Esophagus muscularis mucosa (tissue), 4 donors: ENCODE results near the gene VSIG4. TPM values are rescaled to one million over a fixed set of nuclear protein-coding genes. Genes with fewer than 3 reads are reported as not detected.

Experiments
- DNase-seq: peaks from one replicate; pipeline ENCODE4 v3.0.0-alpha.2; 2017; ENCODE audit errors: extremely low spot score
- H3K27ac ChIP-seq, 4 donors: fragments of 200-600 bp; sonication (generic); replicated peaks in 1 of 4; 1 replicate in 3 of 4; 2 replicates in 1 of 4; pipeline ENCODE4 v1.5.1; 2016 to 2019; ENCODE audit warnings: mild to moderate bottlenecking in 1 of 4
- H3K27me3 ChIP-seq, 4 donors: fragments of 200-600 bp; sonication (generic); one replicate each; pipeline versions ENCODE4 v1.5.1 to v1.6.0; 2016 to 2019
- H3K36me3 ChIP-seq, 4 donors: fragments of 200-600 bp; sonication (generic); one replicate each; pipeline ENCODE4 v1.5.1; 2016 to 2019
- H3K4me1 ChIP-seq, 4 donors: fragments of 200-600 bp; sonication (generic); one replicate each; pipeline ENCODE4 v1.5.1; 2016 to 2019
- H3K4me3 ChIP-seq, 4 donors: fragments of 200-600 bp; sonication (generic); 1 replicate in 2 of 4; 2 replicates in 2 of 4; pipeline ENCODE4 v1.5.1; 2016 to 2019; ENCODE audit warnings: mild to moderate bottlenecking in 4 of 4, moderate library complexity in 1 of 4
- H3K9me3 ChIP-seq, 4 donors: fragments of 200-600 bp; sonication (generic); 1 replicate in 3 of 4; 2 replicates in 1 of 4; pipeline ENCODE4 v1.5.1; 2016 to 2019
- EP300 ChIP-seq: sonication (generic); formaldehyde crosslinking; IDR thresholded peaks from one replicate; pipeline ENCODE4 v1.6.1; 2017; ENCODE audit warnings: antibody characterized with exemption
- POLR2A ChIP-seq: fragments of 450-650 bp; IDR thresholded peaks from one replicate; pipeline ENCODE4 v1.6.1; 2017; ENCODE audit warnings: antibody characterized with exemption, moderate library complexity, mild to moderate bottlenecking, low read depth
- POLR2AphosphoS5 ChIP-seq, 2 donors: sonication (generic); formaldehyde crosslinking; IDR thresholded peaks; one replicate each; pipeline ENCODE4 v1.6.1; 2017; ENCODE audit warnings: antibody characterized with exemption in 2 of 2
- WGBS: methylation state at CpG from one replicate; pipeline ENCODE4 v1.1.5; 2018; 5-methylcytosine and 5-hydroxymethylcytosine counted together
- intact Hi-C: fragments of 100-400 bp; cut with DNase I; formaldehyde crosslinking; loops from one replicate; pipeline ENCODE4 v1.15.1; 2023
- total RNA-seq, 4 donors: library from RNA; depleted of rRNA; stranded (reverse); fragments of >200 nt; gene quantifications; one replicate each; pipeline versions ENCODE4 v1.1.0 to v1.2.1, GENCODE V29; 2016
- TF ChIP-seq, protein P1 (sequence below), 3 experiments: fragments of 200-600 bp in 2 of 3; fragments of 450-650 bp in 1 of 3; sonication (generic) in 2 of 3; IDR thresholded peaks; one replicate each; pipeline ENCODE4 v1.5.1; 2017 to 2019; ENCODE audit warnings: antibody characterized with exemption in 3 of 3, mild to moderate bottlenecking in 2 of 3, moderate library complexity in 1 of 3

VSIG4 gene
- total RNA-seq, 4 donors from 2014 or later = 64.0 to 164 (median 114) TPM

DNA sequence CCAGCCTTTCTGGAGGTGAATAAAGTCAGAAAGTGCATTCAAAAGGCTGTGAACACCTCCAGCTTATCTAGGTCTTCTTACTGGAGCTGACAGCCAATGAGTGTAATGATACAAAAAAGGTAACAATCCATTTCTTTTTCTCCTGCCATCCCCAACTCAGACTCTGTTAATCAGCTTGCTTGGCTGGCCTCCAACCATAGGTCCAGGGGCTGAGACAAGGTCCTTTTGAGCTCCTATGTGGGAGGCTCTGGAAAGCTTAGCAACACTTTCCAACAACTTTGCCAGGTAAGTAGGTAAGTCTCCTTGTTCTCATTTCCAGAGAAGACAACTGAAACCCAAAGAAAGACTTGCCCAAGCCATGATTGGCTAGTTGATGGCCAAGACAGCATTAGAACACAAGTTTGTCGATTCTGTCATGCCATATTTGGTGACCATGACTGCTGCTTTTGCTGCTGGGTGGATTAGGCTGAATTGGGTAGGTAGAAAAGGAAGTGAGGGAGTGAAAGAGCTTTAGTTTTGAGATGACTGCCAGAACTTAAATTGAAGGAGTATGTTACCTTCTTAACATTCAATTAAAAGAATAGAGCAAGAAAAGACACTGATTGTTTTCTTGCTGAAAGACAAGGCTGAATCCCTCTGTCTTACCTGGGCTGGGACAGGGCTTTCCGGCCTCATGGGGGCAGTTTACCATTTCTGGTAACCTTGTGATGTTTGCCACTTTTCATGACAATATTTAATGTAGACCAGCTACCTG lies 22.8 kb downstream of the VSIG4 start:
- no peaks in the 10 kb centered on the region for H3K9me3 ChIP-seq
- WGBS = 58% methylated on average over 2 of the region's 2 CpGs

DNA sequence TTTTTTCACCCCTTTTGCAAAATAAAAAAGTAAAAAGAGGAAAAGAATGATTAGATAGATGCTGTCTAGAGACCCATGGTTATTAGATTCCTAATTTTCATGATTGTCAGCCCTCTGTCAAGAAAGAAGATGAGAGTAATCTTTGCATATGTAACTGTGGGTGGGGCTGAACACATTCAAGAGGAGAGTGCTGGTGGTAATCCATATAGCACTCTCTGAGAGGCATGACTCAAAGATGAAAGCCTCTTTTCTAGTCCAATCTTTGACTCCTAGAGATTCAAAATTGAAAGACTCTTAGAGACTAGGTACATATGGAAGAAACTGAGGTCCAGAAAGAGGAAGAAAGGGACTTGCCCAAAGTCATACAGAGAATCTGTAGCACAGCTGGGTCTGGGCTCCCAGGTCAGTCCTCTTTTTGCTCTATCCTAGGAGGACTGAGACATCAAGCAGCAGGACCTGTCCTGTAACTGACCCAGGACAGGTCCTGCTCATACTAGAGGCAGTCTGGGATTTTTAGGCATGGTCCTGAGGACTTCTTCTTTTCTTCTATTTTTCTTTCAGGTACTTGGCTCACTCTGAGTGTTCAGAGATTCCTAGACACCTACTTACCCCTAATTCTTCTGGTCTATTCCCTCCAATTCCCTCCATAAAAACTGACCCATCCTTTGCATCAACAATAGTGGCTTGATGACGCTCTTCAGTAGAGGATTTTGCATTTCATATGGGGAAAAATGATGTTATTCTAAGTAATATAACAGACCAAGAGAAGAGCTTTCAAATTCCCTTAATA lies 23.8 kb downstream of the VSIG4 start:
- intact Hi-C loops = no loop called here
- H3K27ac ChIP-seq = no peak overlapping the region
- no peaks in the 10 kb centered on the region for H3K4me1 ChIP-seq
- peaks cover 0 to 3% (median 0%) of the 10 kb centered on the region in 4 donors for H3K27me3 ChIP-seq
- no peaks in the 10 kb centered on the region for H3K9me3 ChIP-seq
- TF ChIP-seq EP300 (no peak), POLR2AphosphoS5 (IDR thresholded peaks at IDR 0.05) (no peak), POLR2A (no peak)
- TF ChIP-seq, protein P1, sequence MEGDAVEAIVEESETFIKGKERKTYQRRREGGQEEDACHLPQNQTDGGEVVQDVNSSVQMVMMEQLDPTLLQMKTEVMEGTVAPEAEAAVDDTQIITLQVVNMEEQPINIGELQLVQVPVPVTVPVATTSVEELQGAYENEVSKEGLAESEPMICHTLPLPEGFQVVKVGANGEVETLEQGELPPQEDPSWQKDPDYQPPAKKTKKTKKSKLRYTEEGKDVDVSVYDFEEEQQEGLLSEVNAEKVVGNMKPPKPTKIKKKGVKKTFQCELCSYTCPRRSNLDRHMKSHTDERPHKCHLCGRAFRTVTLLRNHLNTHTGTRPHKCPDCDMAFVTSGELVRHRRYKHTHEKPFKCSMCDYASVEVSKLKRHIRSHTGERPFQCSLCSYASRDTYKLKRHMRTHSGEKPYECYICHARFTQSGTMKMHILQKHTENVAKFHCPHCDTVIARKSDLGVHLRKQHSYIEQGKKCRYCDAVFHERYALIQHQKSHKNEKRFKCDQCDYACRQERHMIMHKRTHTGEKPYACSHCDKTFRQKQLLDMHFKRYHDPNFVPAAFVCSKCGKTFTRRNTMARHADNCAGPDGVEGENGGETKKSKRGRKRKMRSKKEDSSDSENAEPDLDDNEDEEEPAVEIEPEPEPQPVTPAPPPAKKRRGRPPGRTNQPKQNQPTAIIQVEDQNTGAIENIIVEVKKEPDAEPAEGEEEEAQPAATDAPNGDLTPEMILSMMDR (IDR thresholded peaks at IDR 0.05) = no peak
- DNase-seq = no peak
- WGBS = 65% methylated on average over 1 of the region's 1 CpG
- H3K36me3 ChIP-seq = no peaks in the 10 kb centered on the region
- H3K4me3 ChIP-seq = peak overlapping the region in 3 of 4 donors; percentile 9 to 39 (median 11)

More for the DNA sequence above, 22.8 kb downstream of the VSIG4 start:
- TF ChIP-seq EP300 (no peak), POLR2A (no peak), POLR2AphosphoS5 (IDR thresholded peaks at IDR 0.05) (no peak)
- TF ChIP-seq, protein P1 (IDR thresholded peaks at IDR 0.05) = no peak
- H3K36me3 ChIP-seq = no peaks in the 10 kb centered on the region
- peak overlapping the region in 1 of 4 donors; percentile 27 for H3K4me3 ChIP-seq
- intact Hi-C loops = no loop called here
- H3K27me3 ChIP-seq = peaks cover 0 to 3% (median 0%) of the 10 kb centered on the region in 4 donors
- H3K27ac ChIP-seq = no peak overlapping the region
- no peaks in the 10 kb centered on the region for H3K4me1 ChIP-seq
- DNase-seq = no peak

DNA sequence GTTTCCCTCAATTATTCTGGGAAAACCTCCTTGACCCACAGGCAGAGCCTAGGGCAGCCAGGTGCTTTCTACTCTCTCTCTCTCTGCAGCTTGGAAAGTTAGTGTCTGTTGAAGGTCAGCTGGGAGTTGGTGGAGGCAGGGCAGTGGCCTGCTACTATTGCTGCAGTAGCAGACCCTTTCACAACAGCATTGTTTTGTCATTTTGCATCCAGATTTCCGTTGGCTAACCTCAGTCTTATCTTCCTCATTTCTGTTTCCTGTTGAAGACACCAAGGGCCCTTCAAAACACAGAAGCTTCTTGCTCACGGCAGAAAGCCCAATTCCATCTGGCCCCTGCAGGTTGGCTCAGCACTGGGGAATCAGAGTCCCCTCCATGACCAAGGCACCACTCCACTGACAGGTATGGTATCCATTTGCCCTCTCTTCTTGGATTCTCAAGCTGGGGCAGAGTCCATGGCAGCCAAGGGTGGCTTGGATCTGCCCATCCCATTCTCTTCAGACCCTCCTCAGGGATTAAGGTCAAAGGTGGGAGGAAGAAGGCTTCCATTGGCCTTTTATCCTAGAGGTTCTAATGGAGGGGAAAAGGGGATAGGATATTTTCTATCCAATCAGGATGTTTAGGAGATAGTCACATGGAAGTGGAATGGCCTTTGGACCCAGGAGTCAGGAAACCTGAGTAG lies 24.6 kb downstream of the VSIG4 start:
- Histone ChIP-seq H3K9me3 (no peaks in the 10 kb centered on the region), H3K36me3 (no peaks in the 10 kb centered on the region), H3K4me1 (no peaks in the 10 kb centered on the region), H3K27me3 (no peaks in the 10 kb centered on the region), H3K27ac (no peak overlapping the region), H3K4me3 (peak overlapping the region in 3 of 4 donors; percentile 9 to 39 (median 11))
- intact Hi-C loops = no loop called here
- TF ChIP-seq POLR2A = no peak
- TF ChIP-seq POLR2AphosphoS5 (IDR thresholded peaks at IDR 0.05) = peak in 1 of 2 donors; percentile 37
- 45% methylated on average over 2 of the region's 2 CpGs for WGBS
- no peak for DNase-seq

DNA sequence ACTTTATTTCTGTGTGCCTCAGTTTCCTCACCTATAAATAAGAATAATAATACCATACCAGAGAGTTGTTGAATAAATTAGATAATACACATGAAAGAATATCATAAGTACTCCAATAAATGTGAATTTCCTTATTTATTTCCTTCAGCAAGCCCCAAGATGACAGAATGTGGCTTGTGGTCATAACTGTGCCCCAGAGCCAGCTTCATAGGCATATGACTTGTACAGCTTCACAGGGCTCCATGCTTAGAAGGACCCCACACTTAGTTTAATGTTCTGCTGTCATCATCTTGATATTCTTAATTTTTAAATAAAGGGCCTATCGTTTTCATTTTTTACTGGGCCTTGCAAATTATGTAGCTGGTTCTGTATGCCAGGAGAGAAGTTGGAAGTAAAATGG lies 25.3 kb downstream of the VSIG4 start:
- Histone ChIP-seq H3K27ac (no peak overlapping the region), H3K4me1 (no peaks in the 10 kb centered on the region), H3K9me3 (no peaks in the 10 kb centered on the region), H3K27me3 (peaks cover 0 to 2% (median 0%) of the 10 kb centered on the region in 4 donors), H3K4me3 (no peak overlapping the region), H3K36me3 (no peaks in the 10 kb centered on the region)
- no peak for DNase-seq
- intact Hi-C loops = no loop called here
- TF ChIP-seq, protein P1 (IDR thresholded peaks at IDR 0.05) = no peak
- no peak for TF ChIP-seq POLR2A
- no peak for TF ChIP-seq POLR2AphosphoS5 (IDR thresholded peaks at IDR 0.05)
- TF ChIP-seq EP300 = no peak
- 58% methylated on average over 1 of the region's 1 CpG for WGBS

DNA sequence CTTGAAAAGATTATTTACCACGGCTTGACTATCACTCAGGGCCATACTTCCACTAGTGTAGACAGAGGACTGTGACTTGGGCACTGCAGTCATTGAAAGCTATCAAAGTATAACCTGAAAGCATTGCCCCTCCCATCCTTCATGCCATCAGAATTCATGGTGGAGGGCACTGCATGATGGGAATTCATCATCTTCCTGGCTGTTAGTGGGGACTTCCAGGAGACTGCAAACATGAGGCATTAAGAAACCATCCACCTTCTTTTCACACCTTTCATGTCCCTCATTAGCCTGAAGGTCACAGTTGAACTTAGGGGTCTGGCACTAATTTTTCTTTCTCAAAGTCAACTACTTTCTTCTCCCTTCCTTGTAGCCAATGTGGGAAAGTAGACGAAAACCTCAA lies 25.8 kb downstream of the VSIG4 start:
- Histone ChIP-seq H3K36me3 (no peaks in the 10 kb centered on the region), H3K9me3 (no peaks in the 10 kb centered on the region), H3K4me3 (no peak overlapping the region), H3K27me3 (peaks cover 0 to 2% (median 0%) of the 10 kb centered on the region in 4 donors), H3K4me1 (no peaks in the 10 kb centered on the region), H3K27ac (no peak overlapping the region)
- 50% methylated on average over 2 of the region's 2 CpGs for WGBS
- intact Hi-C loops = no loop called here
- DNase-seq = no peak
- TF ChIP-seq POLR2AphosphoS5 (IDR thresholded peaks at IDR 0.05) (no peak), POLR2A (no peak), EP300 (no peak)
- TF ChIP-seq, protein P1 (IDR thresholded peaks at IDR 0.05) = no peak
